ENCODE measurements around the gene MEIS3. TPM values are rescaled to one million over a fixed set of nuclear protein-coding genes. Genes with fewer than 3 reads are reported as not detected.

Gene MEIS3
- total RNA-seq, 1 experiment from 2014 or later, result 1.9 TPM

- Histone ChIP-seq H3K9me2 (ENCODE audit: insufficient read depth) (no peaks in the 10 kb centered on the region), H3K9me3 (ENCODE audit: insufficient read depth, low read depth) (no peaks in the 10 kb centered on the region), H3F3A (ENCODE audit: insufficient read depth, low read depth) (0 out of 2 replicates have a peak, but pooled peaks cover 5% of the 10 kb centered on the region), H3K79me2 (ENCODE audit: low read depth) (no peaks in the 10 kb centered on the region), H3K4me2 (no peak overlapping the region), H3K36me3 (ENCODE audit: low read depth) (no peaks in the 10 kb centered on the region), H3K27me3 (ENCODE audit: insufficient read depth, low read depth) (peaks cover 95% of the 10 kb centered on the region), H4K20me1 (ENCODE audit: insufficient read depth) (no peaks in the 10 kb centered on the region), H3K4me1 (replicated peaks; ENCODE audit: insufficient read depth) (no peaks in the 10 kb centered on the region), H3K27ac (no peak overlapping the region), H3K4me3 (no peak overlapping the region), H2AFZ (no peak overlapping the region)
- no TSS peak for BruUV-seq (replicated peaks)
- intact Hi-C loops (cut with micrococcal nuclease; ENCODE audit: unreplicated experiment), result no loop called here
- no peak for DNase-seq
- POLR2A ChIA-PET (ENCODE audit: unreplicated experiment), result interaction anchor here (0.6 kb wide), 1 partner anchor 12 kb away, joined by 4 read pairs; no protein-coding TSS in a partner anchor
- TF ChIP-seq CTCF (conservative IDR thresholded peaks at IDR 0.05), result no peak
- TF ChIP-seq EZH2 (IDR thresholded peaks at IDR 0.05; ENCODE audit: low read depth), result no peak
- CTCF ChIA-PET, result no interaction called here
Measured at GRCh38 chr19:47464675-47465419, 45.5 kb upstream of the MEIS3 start.

GRCh38 chr19:47461876-47462275 is 42.5 kb upstream of the MEIS3 start:
- Histone ChIP-seq H3K4me1 (replicated peaks; ENCODE audit: insufficient read depth) (no peaks in the 10 kb centered on the region), H3K4me3 (no peak overlapping the region), H3K27ac (no peak overlapping the region), H4K20me1 (ENCODE audit: insufficient read depth) (no peaks in the 10 kb centered on the region), H2AFZ (no peak overlapping the region), H3K36me3 (ENCODE audit: low read depth) (no peaks in the 10 kb centered on the region), H3F3A (ENCODE audit: insufficient read depth, low read depth) (no peaks in the 10 kb centered on the region), H3K79me2 (ENCODE audit: low read depth) (no peaks in the 10 kb centered on the region), H3K9me2 (ENCODE audit: insufficient read depth) (no peaks in the 10 kb centered on the region), H3K9me3 (ENCODE audit: insufficient read depth, low read depth) (no peaks in the 10 kb centered on the region), H3K4me2 (no peak overlapping the region), H3K27me3 (ENCODE audit: insufficient read depth, low read depth) (peaks cover 82% of the 10 kb centered on the region)
- intact Hi-C loops (cut with micrococcal nuclease; ENCODE audit: unreplicated experiment), result no loop called here
- BruUV-seq (replicated peaks), result no TSS peak
- CTCF ChIA-PET, result no interaction called here
- DNase-seq, result no peak
- TF ChIP-seq CTCF (conservative IDR thresholded peaks at IDR 0.05) (no peak), EZH2 (IDR thresholded peaks at IDR 0.05; ENCODE audit: low read depth) (no peak)
- POLR2A ChIA-PET (ENCODE audit: unreplicated experiment), result no interaction called here

GRCh38 chr19:47459477-47459876 is 40.1 kb upstream of the MEIS3 start:
- ChIA-PET CTCF (no interaction called here), POLR2A (ENCODE audit: unreplicated experiment) (no interaction called here)
- peaks cover 81% of the 10 kb centered on the region for H3K27me3 ChIP-seq (ENCODE audit: insufficient read depth, low read depth)
- H3F3A ChIP-seq (ENCODE audit: insufficient read depth, low read depth), result no peaks in the 10 kb centered on the region
- H2AFZ ChIP-seq, result no peak overlapping the region
- H3K79me2 ChIP-seq (ENCODE audit: low read depth), result no peaks in the 10 kb centered on the region
- DNase-seq, result no peak
- H3K27ac ChIP-seq, result no peak overlapping the region
- H3K4me1 ChIP-seq (replicated peaks; ENCODE audit: insufficient read depth), result no peaks in the 10 kb centered on the region
- intact Hi-C loops (cut with micrococcal nuclease; ENCODE audit: unreplicated experiment), result no loop called here
- no TSS peak for BruUV-seq (replicated peaks)
- no peak overlapping the region for H3K4me3 ChIP-seq
- H3K9me2 ChIP-seq (ENCODE audit: insufficient read depth), result no peaks in the 10 kb centered on the region
- no peak overlapping the region for H3K4me2 ChIP-seq
- H4K20me1 ChIP-seq (ENCODE audit: insufficient read depth), result no peaks in the 10 kb centered on the region
- TF ChIP-seq EZH2 (IDR thresholded peaks at IDR 0.05; ENCODE audit: low read depth) (no peak), CTCF (conservative IDR thresholded peaks at IDR 0.05) (no peak)
- H3K9me3 ChIP-seq (ENCODE audit: insufficient read depth, low read depth), result peaks cover 8% of the 10 kb centered on the region; the same call in 1 of the 2 replicates
- H3K36me3 ChIP-seq (ENCODE audit: low read depth), result no peaks in the 10 kb centered on the region

Data from PC-9 (cell line).